Measurements from ENCODE around the gene NUMA1. TPM values are rescaled to one million over a fixed set of nuclear protein-coding genes. Genes with fewer than 3 reads are reported as not detected.

Gene NUMA1
- total RNA-seq, 2 experiments from 2014 or later, result 148 to 159 TPM

DNA sequence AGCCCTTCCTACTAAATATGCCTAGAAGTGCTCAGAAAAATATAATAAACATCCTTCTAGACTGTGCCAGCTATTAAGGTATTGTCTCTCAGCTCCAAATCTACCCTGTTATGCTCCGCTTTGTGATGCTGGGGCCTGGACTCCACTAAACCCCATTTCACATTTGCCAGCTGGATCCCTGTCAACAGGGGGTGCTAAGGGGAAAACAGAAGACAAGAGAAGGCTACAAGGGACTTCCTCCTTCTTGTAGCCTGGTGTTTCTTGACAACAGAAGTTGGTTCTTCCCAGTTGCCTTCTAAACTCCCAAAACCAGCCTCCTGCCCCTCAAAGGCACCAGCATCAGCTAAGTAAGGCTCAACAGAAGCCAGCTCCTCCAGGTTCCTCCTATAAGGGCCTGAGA lies 5.2 kb downstream of the NUMA1 start:
- Histone ChIP-seq H3K79me2 (ENCODE audit: insufficient read depth, low read depth, low read length) (peaks cover 92% of the 10 kb centered on the region), H3K36me3 (ENCODE audit: insufficient read depth, low read length) (peaks cover 33% of the 10 kb centered on the region), H3K4me3 (ENCODE audit: low read depth, low read length, poor library complexity, severe bottlenecking) (no peak overlapping the region), H3K27ac (ENCODE audit: low read depth, low read length, poor library complexity, severe bottlenecking) (peak overlapping the region; percentile 7), H4K20me1 (ENCODE audit: insufficient read depth, low read length) (peaks cover 22% of the 10 kb centered on the region), H3K9me2 (ENCODE audit: insufficient read depth, low read length) (no peaks in the 10 kb centered on the region), H2AFZ (ENCODE audit: low read length) (no peak overlapping the region), H3K9me3 (ENCODE audit: low read length) (no peaks in the 10 kb centered on the region), H3K4me2 (ENCODE audit: low read length) (no peak overlapping the region; the same call in 1 of the 2 replicates), H3K4me1 (ENCODE audit: insufficient read depth, low read length, poor library complexity, severe bottlenecking) (peaks cover 43% of the 10 kb centered on the region)
- intact Hi-C loops (cut with micrococcal nuclease; ENCODE audit: unreplicated experiment), result no loop called here
- peak; percentile 32 for DNase-seq (ENCODE audit: low spot score)
- BruUV-seq (replicated peaks), result no TSS peak
- POLR2A ChIA-PET, result interaction anchor here (0.7 kb wide), 1 partner anchor 55 kb away, joined by 3 read pairs; no protein-coding TSS in a partner anchor
- CTCF ChIA-PET (ENCODE audit: unreplicated experiment), result no interaction called here
- TF ChIP-seq, protein P1, sequence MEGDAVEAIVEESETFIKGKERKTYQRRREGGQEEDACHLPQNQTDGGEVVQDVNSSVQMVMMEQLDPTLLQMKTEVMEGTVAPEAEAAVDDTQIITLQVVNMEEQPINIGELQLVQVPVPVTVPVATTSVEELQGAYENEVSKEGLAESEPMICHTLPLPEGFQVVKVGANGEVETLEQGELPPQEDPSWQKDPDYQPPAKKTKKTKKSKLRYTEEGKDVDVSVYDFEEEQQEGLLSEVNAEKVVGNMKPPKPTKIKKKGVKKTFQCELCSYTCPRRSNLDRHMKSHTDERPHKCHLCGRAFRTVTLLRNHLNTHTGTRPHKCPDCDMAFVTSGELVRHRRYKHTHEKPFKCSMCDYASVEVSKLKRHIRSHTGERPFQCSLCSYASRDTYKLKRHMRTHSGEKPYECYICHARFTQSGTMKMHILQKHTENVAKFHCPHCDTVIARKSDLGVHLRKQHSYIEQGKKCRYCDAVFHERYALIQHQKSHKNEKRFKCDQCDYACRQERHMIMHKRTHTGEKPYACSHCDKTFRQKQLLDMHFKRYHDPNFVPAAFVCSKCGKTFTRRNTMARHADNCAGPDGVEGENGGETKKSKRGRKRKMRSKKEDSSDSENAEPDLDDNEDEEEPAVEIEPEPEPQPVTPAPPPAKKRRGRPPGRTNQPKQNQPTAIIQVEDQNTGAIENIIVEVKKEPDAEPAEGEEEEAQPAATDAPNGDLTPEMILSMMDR (conservative IDR thresholded peaks at IDR 0.05; ENCODE audit: low read length), result peak; percentile 61
- no peak for TF ChIP-seq EZH2phosphoT487 (IDR thresholded peaks at IDR 0.05; ENCODE audit: borderline replicate concordance, low read depth, low read length)

DNA sequence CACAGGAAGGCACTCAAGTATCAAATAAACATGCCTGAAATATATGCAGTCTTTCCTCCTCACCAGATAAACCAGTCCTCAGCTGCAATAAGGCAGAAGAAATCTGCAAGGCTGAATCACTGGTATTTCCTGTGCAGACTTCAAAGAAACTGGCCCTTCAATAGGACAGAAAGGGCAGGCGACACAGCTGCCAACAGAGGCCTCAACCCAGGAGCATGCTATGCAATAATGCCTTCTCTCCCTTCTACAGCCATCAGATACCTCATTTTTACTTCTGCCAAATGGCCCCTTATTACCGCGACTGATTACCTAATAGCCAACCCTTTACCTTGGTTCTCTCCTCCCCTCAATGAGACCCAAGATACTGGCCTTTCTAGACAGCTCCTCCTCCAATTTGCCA lies 8.0 kb downstream of the NUMA1 start:
- Histone ChIP-seq H3K27ac (ENCODE audit: low read depth, low read length, poor library complexity, severe bottlenecking) (peak overlapping the region; percentile 14), H3K4me1 (ENCODE audit: insufficient read depth, low read length, poor library complexity, severe bottlenecking) (peaks cover 42% of the 10 kb centered on the region), H4K20me1 (ENCODE audit: insufficient read depth, low read length) (peaks cover 22% of the 10 kb centered on the region), H3K4me2 (ENCODE audit: low read length) (peak overlapping the region; percentile 21; the same call in 1 of the 2 replicates), H3K9me3 (ENCODE audit: low read length) (no peaks in the 10 kb centered on the region), H3K36me3 (ENCODE audit: insufficient read depth, low read length) (peaks cover 56% of the 10 kb centered on the region), H3K79me2 (ENCODE audit: insufficient read depth, low read depth, low read length) (peaks cover 74% of the 10 kb centered on the region), H3K9me2 (ENCODE audit: insufficient read depth, low read length) (no peaks in the 10 kb centered on the region), H3K4me3 (ENCODE audit: low read depth, low read length, poor library complexity, severe bottlenecking) (no peak overlapping the region), H2AFZ (ENCODE audit: low read length) (no peak overlapping the region)
- POLR2A ChIA-PET, result interaction anchor here (1.0 to 1.6 kb wide), 2 partner anchors 21 to 33 kb away, joined by 5 to 6 read pairs; no protein-coding TSS in a partner anchor
- no TSS peak for BruUV-seq (replicated peaks)
- intact Hi-C loops (cut with micrococcal nuclease; ENCODE audit: unreplicated experiment), result no loop called here
- TF ChIP-seq, protein P1 (conservative IDR thresholded peaks at IDR 0.05; ENCODE audit: low read length), result no peak
- TF ChIP-seq EZH2phosphoT487 (IDR thresholded peaks at IDR 0.05; ENCODE audit: borderline replicate concordance, low read depth, low read length), result no peak
- CTCF ChIA-PET (ENCODE audit: unreplicated experiment), result interaction anchor here (0.6 to 0.7 kb wide), 2 partner anchors 22 to 1779 kb away, joined by 3 to 4 read pairs; no protein-coding TSS in a partner anchor
- DNase-seq (ENCODE audit: low spot score), result peak; percentile 65

DNA sequence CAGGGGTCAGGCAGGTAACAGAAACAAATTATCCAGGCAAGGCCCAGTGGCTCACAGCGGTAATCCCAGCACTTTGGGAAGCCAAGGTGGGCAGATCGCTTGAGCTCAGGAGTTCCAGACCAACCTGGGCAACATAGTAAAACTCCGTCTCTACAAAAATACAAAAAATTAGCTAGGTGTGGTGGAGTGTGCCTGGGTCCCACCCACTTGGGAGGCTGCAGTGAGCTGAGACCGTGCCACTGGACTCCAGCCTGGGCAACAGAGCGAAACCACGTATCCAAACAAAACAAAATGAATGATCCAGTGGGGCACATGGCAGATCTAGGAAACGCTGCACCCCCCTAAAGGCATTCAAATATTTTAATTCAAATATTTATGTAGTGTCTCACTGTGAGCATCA lies 9.9 kb downstream of the NUMA1 start:
- H3K36me3 ChIP-seq (ENCODE audit: insufficient read depth, low read length), result peaks cover 57% of the 10 kb centered on the region
- H3K4me3 ChIP-seq (ENCODE audit: low read depth, low read length, poor library complexity, severe bottlenecking), result no peak overlapping the region
- ChIA-PET CTCF (ENCODE audit: unreplicated experiment) (no interaction called here), POLR2A (no interaction called here)
- peaks cover 55% of the 10 kb centered on the region for H3K79me2 ChIP-seq (ENCODE audit: insufficient read depth, low read depth, low read length)
- no peak for DNase-seq (ENCODE audit: low spot score)
- BruUV-seq (replicated peaks), result no TSS peak
- H2AFZ ChIP-seq (ENCODE audit: low read length), result no peak overlapping the region
- TF ChIP-seq EZH2phosphoT487 (IDR thresholded peaks at IDR 0.05; ENCODE audit: borderline replicate concordance, low read depth, low read length), result no peak
- TF ChIP-seq, protein P1 (conservative IDR thresholded peaks at IDR 0.05; ENCODE audit: low read length), result no peak
- peaks cover 22% of the 10 kb centered on the region for H4K20me1 ChIP-seq (ENCODE audit: insufficient read depth, low read length)
- H3K27ac ChIP-seq (ENCODE audit: low read depth, low read length, poor library complexity, severe bottlenecking), result no peak overlapping the region
- intact Hi-C loops (cut with micrococcal nuclease; ENCODE audit: unreplicated experiment), result no loop called here
- no peaks in the 10 kb centered on the region for H3K9me3 ChIP-seq (ENCODE audit: low read length)
- no peak overlapping the region; the same call in 1 of the 2 replicates for H3K4me2 ChIP-seq (ENCODE audit: low read length)
- H3K4me1 ChIP-seq (ENCODE audit: insufficient read depth, low read length, poor library complexity, severe bottlenecking), result peaks cover 35% of the 10 kb centered on the region
- H3K9me2 ChIP-seq (ENCODE audit: insufficient read depth, low read length), result no peaks in the 10 kb centered on the region

All from OCI-LY7 (cell line).